Frontal cortex (tissue), 4 donors: Measurements from ENCODE around the gene REV3L. TPM values are rescaled to one million over a fixed set of nuclear protein-coding genes. Genes with fewer than 3 reads are reported as not detected.

Experiments used
- DNase-seq, 2 donors: peaks; one replicate each; pipeline ENCODE4 v3.0.0; 2012; ENCODE audit warnings: low spot score in 2 of 2
- FAIRE-seq: peaks from 2 replicates; lab custom pipeline; 2012; peaks lifted over from hg19 to GRCh38; lab: Jason Lieb, UNC
- total RNA-seq: library from RNA; depleted of rRNA; stranded (reverse); fragments of >200 nt; gene quantifications from one replicate; pipeline ENCODE4 v1.2.3, GENCODE V29; 2014
- donor health status: control.
- donor health status: control.
- donor health status: control.

Gene REV3L
- total RNA-seq, 1 donor from 2014 or later, result 95.0 TPM

DNA sequence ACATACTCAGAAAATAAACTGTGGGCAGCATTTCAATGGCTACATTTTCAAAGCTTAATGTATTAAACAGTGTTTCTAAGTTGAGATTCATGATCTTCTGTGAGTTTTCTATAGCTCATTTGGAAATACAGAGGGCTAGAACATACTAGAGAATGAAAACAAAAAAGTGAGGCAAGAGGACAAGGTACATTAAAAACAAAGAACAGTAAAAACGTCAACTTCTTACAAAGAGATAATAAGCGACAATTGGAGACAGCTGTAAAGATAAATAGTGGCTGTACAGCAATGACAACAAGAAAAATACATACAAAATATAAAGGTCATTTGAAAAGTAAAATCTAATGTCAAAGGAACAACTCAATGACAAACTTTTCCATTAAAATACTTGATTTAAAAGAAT is 94.3 kb downstream of the REV3L start:
- DNase-seq, result no peak
- no peak for FAIRE-seq

GRCh38 chr6:111382476-111383294 is 100.3 kb downstream of the REV3L start:
- no peak for DNase-seq
- FAIRE-seq, result no peak

- DNase-seq (no peak), FAIRE-seq (peak; percentile 50)
Observed at GRCh38 chr6:111381728-111382127, 101.3 kb downstream of the REV3L start.

DNA sequence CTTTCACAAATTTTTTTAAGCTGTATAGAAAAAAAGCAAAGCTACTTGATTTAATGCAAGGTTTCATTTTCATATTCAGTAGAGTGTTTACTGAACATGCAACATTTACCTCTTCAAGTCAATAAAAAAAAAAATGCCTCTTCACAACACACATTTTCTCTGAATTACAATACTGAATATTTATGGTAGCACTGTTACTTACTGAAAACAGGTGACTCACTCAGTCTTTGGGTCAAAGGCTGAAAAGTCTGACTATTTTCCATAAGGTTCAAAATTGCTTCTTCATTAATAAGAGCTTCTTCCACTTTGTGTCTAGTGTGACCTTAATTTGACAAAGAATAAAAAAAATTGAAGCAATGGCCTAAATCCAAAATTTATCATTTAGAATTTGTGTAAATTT is 101.9 kb downstream of the REV3L start:
- DNase-seq, result no peak
- FAIRE-seq, result no peak

DNA sequence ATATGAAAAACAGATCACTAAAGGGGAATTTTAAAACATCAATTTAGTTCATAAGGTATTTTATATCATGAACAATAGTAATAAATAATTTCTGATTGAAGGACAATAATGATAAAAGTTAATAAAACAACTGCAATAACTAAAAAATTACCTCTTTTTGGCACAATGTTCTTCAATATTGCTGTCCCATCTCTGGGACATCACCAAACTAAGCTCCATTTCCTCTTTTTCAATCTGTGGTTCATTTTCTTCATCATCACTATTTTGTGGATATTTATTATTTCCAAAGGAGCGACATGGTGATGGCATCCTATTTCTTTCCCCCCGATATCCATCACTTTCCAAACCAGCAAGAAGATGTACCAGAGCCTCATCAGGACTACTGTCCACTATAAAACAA is 103.2 kb downstream of the REV3L start:
- DNase-seq (no peak), FAIRE-seq (no peak)

DNA sequence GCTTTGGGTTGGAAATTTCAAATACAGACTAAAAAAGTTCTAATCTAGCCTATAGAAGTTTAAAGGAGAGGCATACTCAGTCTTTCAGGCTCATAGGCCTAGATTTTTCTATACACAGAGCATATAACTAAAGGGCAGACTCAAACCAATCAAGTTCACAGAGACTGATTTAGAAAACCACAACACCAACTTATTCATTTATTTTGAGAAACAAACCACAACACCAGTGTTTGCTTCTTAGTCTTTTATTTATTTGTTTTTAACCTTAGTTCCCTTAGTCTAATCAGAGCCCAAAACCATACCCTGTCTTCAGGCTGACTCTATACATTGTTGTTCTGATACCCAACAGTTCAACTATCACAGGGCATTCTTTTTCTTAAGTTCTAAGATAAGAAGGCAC is 103.7 kb downstream of the REV3L start:
- DNase-seq, result no peak
- no peak for FAIRE-seq

DNA sequence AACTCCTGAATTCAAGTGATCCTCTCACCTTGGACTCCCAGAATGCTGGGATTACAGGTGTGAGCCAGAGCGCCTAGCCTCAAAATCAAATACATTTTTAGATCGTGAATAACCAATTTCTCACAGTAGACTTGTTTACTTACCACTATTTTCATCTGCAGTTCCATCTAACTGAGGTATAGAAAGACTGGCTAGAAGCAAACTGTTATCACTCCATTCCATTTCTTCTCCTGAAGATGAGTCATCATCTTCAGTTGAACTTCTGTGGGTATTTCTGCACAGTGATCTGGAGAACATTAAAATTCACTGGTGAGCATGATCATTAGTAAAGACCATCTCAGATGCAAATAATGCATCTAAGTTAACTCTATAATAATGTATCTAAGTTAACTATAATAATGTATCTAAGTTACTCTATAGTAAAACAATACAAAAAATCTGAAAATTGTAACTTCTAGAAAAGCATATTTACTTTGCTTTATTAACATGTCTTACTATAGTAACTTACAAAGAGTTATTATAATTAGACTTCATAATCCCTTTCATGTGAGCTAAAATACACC is 105.4 kb downstream of the REV3L start:
- no peak for FAIRE-seq
- DNase-seq, result no peak

DNA sequence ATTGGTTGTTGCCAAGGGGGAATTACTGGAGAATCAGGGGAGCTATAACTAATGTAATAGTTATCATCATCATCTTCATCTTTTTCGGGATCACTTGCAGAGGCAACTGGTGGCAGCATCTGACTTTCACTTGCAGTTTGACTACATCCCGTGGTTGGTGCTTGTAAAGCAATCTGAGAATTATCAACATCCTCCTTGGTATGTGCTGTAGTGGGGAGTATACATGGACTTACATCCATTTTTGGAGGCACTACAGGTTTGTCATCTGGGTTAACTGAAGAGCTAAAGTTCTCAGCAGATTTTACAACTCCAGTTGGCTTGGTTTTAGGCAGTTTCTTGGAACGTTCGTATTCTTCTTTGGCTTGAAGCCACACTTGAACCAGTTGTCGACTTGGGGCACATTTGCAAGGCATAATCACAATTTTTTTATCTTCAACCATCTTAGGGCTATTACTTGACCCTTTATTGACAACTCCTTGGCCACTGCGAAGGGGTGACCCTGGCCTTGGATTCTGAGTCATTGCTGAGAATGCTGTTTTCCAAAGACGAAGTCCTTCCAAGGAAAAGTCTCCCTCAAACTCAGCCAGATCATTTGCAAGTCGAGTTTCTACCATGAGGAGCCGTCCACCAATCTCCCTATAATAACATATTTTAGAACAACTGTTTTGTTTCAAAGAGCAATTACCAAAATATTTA is 115.5 kb downstream of the REV3L start:
- DNase-seq (no peak), FAIRE-seq (no peak)

DNA sequence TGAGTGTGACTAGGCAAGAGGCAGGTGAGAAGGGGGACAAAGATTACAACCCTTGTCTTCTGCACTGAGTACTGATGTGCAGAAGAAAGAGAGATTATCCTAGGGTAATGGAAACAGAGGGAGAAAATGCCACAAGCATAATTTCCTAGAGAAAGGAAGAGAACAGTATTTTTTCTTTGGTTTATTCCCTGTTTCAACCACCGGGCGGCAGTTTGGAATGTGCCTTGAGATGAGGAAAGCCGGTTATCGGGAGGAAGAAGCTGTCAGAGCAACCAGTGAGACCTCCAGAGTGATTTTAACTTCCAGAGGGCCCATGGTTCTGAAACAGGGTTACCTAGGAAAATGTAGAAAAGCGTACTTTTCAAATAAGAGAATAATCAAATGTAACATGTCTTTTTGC is 121.4 kb downstream of the REV3L start:
- peak; percentile 7 to 26 for DNase-seq
- FAIRE-seq, result no peak

DNA sequence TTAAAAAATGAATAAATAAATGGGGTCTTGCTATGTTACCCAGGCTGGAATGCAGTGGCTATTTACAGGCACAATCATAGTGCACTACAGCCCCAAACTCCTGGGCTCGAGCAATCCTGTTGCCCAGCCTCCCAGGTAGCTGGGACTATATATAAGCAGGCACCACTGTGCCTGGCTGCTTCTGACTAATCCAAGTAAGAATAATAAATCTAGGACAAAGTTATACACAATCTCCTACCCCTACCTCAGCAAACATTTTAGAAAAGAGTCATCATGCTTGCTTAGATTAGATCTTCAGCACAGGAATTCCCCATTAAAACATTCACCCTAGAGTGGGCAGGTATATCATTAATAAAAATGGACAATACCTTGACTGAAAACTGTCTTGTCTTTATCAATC is 124.6 kb downstream of the REV3L start:
- DNase-seq (no peak), FAIRE-seq (no peak)

- DNase-seq (no peak), FAIRE-seq (no peak)
Observed at GRCh38 chr6:111357705-111358104, 125.3 kb downstream of the REV3L start.

DNA sequence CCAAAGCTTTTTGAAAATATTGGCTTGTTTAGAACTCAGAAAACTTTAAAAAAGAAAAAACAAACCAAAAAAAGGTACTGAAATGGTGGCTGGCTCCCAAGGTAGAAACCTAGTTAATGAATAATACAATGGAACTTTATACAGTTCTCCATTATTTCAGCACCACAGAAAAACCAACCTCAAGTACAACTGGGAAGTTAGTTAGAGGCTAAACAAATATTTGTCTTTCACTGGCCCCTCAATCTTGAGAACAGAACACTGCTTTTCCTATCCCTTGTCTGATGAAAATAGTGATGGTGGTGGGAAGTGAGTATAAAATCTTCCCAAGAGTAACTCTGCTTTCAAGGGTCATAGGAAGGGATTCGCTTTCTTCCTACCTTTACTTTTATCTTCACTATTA is 126.5 kb downstream of the REV3L start:
- FAIRE-seq, result no peak
- DNase-seq, result no peak

GRCh38 chr6:111354758-111355555 is 128.1 kb downstream of the REV3L start:
- no peak for DNase-seq
- FAIRE-seq, result no peak

- FAIRE-seq, result no peak
Observed at GRCh38 chr6:111353912-111354462, 129.0 kb downstream of the REV3L start.

GRCh38 chr6:111347589-111347988 is 135.4 kb downstream of the REV3L start:
- DNase-seq (no peak), FAIRE-seq (no peak)

More at GRCh38 chr6:111353912-111354462, 129.0 kb downstream of the REV3L start:
- no peak for DNase-seq

DNA sequence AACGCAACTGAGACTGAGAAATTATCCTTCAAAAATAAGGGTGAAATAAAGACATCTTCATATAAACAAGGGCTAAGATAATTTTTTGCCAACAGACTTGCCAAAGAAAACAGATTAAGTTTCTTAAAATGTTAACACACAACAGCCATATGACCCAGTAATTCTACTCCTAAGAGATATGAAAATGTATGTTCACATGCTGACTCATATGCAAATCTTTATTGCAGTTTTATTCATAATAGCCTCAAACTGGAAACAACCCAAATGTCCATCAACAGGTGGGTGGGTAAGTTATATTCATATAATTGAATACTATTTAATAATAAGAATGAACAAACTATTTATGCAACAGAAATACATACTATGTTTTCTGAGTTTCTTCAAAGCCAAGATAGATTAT is 140.1 kb downstream of the REV3L start:
- FAIRE-seq (no peak), DNase-seq (no peak)

GRCh38 chr6:111339294-111339693 is 143.7 kb downstream of the REV3L start:
- no peak for FAIRE-seq
- no peak for DNase-seq

- FAIRE-seq (no peak), DNase-seq (no peak)
Observed at GRCh38 chr6:111338843-111339242, 144.2 kb downstream of the REV3L start.

GRCh38 chr6:111337829-111338236 is 145.2 kb downstream of the REV3L start:
- FAIRE-seq (no peak), DNase-seq (no peak)
